MM.1S (cell line): ENCODE data around the gene AREL1.

Experiments used
- DNase-seq: peaks from one replicate; pipeline ENCODE4 v3.0.0-alpha.2; 2015
- H2AFZ ChIP-seq: fragments of 300-600 bp; sonication (generic); 2 replicates; pipeline ENCODE4 v1.6.0; 2016; ENCODE audit warnings: antibody characterized with exemption, low read length
- H3F3A ChIP-seq: fragments of 300-600 bp; sonication (generic); 2 replicates; pipeline ENCODE4 v1.6.1; 2016; ENCODE audit warnings: mild to moderate bottlenecking, antibody characterized with exemption, low read length, moderate library complexity, mixed read lengths; ENCODE audit not compliant: insufficient read depth
- H3K27ac ChIP-seq: fragments of 300-600 bp; sonication (generic); 2 replicates; pipeline ENCODE4 v1.5.1; 2016; ENCODE audit warnings: mild to moderate bottlenecking, low read length
- H3K27me3 ChIP-seq: fragments of 300-600 bp; sonication (generic); replicated peaks from 2 replicates; pipeline ENCODE4 v1.6.0; 2016; ENCODE audit warnings: low read length; ENCODE audit not compliant: insufficient read depth
- H3K36me3 ChIP-seq: fragments of 300-600 bp; sonication (generic); replicated peaks from 2 replicates; pipeline ENCODE4 v1.6.1; 2016; ENCODE audit warnings: mild to moderate bottlenecking, low read length, mixed read lengths; ENCODE audit not compliant: insufficient read depth
- H3K4me1 ChIP-seq: fragments of 300-600 bp; sonication (generic); 2 replicates; pipeline ENCODE4 v1.6.1; 2016; ENCODE audit warnings: low read length, mixed read lengths
- H3K4me2 ChIP-seq: fragments of 300-600 bp; sonication (generic); 2 replicates; pipeline ENCODE4 v1.6.0; 2016; ENCODE audit warnings: low read depth, low read length
- H3K4me3 ChIP-seq: fragments of 300-600 bp; sonication (generic); 2 replicates; pipeline ENCODE4 v1.5.1; 2016; ENCODE audit warnings: low read length, mixed read lengths
- H3K79me2 ChIP-seq: fragments of 300-600 bp; sonication (generic); 2 replicates; pipeline ENCODE4 v1.6.1; 2016; ENCODE audit warnings: mixed run types, low read length, mixed read lengths
- H3K9ac ChIP-seq: fragments of 300-600 bp; sonication (generic); 2 replicates; pipeline ENCODE4 v1.6.1; 2016; ENCODE audit warnings: low read length, mixed read lengths
- H3K9me2 ChIP-seq: fragments of 300-600 bp; sonication (generic); replicated peaks from 2 replicates; pipeline ENCODE4 v1.6.1; 2016; ENCODE audit warnings: mild to moderate bottlenecking, low read length, mixed read lengths; ENCODE audit not compliant: insufficient read depth
- H3K9me3 ChIP-seq: fragments of 300-600 bp; sonication (generic); replicated peaks from 2 replicates; pipeline ENCODE4 v1.6.1; 2016; ENCODE audit warnings: mild to moderate bottlenecking, low read length, mixed read lengths; ENCODE audit not compliant: insufficient read depth
- H4K20me1 ChIP-seq: fragments of 300-600 bp; sonication (generic); 2 replicates; pipeline ENCODE4 v1.6.1; 2016; ENCODE audit warnings: mild to moderate bottlenecking, low read length, moderate library complexity, mixed read lengths; ENCODE audit not compliant: insufficient read depth
- EZH2 ChIP-seq: fragments of 300-600 bp; sonication (generic); optimal IDR thresholded peaks from 2 replicates; pipeline ENCODE3; 2017; ENCODE audit warnings: low read depth, mild to moderate bottlenecking, antibody characterized with exemption, low read length, mixed read lengths
- EZH2phosphoT487 ChIP-seq: fragments of 300-600 bp; sonication (generic); IDR thresholded peaks from 2 replicates; pipeline ENCODE4 v1.6.1; 2018; ENCODE audit warnings: antibody characterized with exemption, low read length
- TF ChIP-seq, protein P1 (sequence below): fragments of 300-600 bp; sonication (generic); IDR thresholded peaks from 2 replicates; pipeline ENCODE4 v1.5.1; 2016; ENCODE audit warnings: antibody characterized with exemption, low read length, mixed read lengths

AREL1 gene

DNA sequence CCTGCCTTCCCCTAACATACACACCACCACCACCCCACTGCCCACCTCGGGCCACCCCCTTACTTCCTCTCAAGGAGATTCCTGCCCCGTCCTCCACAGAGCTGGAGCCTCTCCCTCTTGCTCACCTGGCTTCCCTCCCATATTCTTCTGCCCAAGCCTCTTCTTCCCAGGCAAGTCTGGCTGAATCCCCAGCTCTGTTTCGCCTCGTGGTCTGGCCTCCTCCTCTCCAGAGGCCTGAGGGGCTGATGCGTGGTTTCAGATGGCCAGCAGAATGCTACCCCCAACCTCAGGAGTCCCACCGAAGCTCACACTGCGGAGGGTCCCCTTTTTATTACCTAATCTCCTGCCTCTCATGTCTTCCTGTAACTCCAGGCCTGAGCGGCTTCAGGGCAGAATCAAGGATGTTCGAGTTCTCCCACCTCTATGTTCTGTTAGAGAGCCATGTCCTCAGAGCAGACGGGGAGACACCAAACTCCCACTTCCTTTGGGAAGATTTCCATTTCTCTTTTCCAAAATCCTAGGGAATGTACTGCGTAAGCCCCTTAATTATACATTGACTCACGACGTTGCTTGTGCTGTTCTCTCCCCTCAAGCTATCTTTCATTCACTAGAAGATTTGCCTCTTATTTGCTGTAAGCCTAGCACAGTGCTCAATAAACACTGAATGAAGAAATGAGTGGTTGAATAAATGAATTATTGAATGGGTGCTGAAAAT is 67.0 kb downstream of the AREL1 start:
- Histone ChIP-seq H4K20me1 (no peaks in the 10 kb centered on the region), H3K9ac (no peak overlapping the region), H3F3A (no peaks in the 10 kb centered on the region), H3K9me2 (no peaks in the 10 kb centered on the region), H3K27me3 (no peaks in the 10 kb centered on the region), H3K4me3 (no peak overlapping the region), H3K36me3 (no peaks in the 10 kb centered on the region), H3K4me1 (no peaks in the 10 kb centered on the region), H3K9me3 (no peaks in the 10 kb centered on the region), H3K79me2 (no peaks in the 10 kb centered on the region), H2AFZ (no peak overlapping the region), H3K27ac (no peak overlapping the region), H3K4me2 (no peak overlapping the region)
- no peak for DNase-seq
- no peak for TF ChIP-seq EZH2
- TF ChIP-seq, protein P1, sequence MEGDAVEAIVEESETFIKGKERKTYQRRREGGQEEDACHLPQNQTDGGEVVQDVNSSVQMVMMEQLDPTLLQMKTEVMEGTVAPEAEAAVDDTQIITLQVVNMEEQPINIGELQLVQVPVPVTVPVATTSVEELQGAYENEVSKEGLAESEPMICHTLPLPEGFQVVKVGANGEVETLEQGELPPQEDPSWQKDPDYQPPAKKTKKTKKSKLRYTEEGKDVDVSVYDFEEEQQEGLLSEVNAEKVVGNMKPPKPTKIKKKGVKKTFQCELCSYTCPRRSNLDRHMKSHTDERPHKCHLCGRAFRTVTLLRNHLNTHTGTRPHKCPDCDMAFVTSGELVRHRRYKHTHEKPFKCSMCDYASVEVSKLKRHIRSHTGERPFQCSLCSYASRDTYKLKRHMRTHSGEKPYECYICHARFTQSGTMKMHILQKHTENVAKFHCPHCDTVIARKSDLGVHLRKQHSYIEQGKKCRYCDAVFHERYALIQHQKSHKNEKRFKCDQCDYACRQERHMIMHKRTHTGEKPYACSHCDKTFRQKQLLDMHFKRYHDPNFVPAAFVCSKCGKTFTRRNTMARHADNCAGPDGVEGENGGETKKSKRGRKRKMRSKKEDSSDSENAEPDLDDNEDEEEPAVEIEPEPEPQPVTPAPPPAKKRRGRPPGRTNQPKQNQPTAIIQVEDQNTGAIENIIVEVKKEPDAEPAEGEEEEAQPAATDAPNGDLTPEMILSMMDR, result no peak
- TF ChIP-seq EZH2phosphoT487, result no peak

DNA sequence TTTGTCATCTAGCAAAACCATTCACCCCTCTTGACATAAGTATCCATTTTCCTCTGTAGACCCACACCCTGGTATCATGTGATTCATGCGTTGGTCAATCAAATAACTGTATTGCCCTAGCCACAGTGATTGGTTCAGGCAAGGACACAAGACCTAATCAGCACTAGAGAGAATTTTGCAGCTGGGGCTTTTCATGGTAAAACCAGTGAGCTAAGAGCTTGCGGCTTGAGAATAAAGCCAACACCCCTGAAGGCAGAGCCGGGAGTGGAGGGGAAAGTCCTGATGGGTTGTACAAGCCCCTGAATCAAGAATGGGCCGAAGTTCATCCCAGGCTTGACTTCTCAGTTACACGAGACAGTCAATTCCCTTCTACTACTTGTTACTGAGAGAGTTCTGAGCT is 67.6 kb downstream of the AREL1 start:
- Histone ChIP-seq H3K27ac (no peak overlapping the region), H3F3A (no peaks in the 10 kb centered on the region), H4K20me1 (no peaks in the 10 kb centered on the region), H3K36me3 (no peaks in the 10 kb centered on the region), H3K27me3 (no peaks in the 10 kb centered on the region), H3K4me2 (no peak overlapping the region), H2AFZ (no peak overlapping the region), H3K79me2 (no peaks in the 10 kb centered on the region), H3K9me3 (no peaks in the 10 kb centered on the region), H3K9me2 (no peaks in the 10 kb centered on the region), H3K9ac (no peak overlapping the region), H3K4me1 (no peaks in the 10 kb centered on the region), H3K4me3 (no peak overlapping the region)
- TF ChIP-seq EZH2 (no peak), EZH2phosphoT487 (no peak)
- TF ChIP-seq, protein P1, result no peak
- no peak for DNase-seq

DNA sequence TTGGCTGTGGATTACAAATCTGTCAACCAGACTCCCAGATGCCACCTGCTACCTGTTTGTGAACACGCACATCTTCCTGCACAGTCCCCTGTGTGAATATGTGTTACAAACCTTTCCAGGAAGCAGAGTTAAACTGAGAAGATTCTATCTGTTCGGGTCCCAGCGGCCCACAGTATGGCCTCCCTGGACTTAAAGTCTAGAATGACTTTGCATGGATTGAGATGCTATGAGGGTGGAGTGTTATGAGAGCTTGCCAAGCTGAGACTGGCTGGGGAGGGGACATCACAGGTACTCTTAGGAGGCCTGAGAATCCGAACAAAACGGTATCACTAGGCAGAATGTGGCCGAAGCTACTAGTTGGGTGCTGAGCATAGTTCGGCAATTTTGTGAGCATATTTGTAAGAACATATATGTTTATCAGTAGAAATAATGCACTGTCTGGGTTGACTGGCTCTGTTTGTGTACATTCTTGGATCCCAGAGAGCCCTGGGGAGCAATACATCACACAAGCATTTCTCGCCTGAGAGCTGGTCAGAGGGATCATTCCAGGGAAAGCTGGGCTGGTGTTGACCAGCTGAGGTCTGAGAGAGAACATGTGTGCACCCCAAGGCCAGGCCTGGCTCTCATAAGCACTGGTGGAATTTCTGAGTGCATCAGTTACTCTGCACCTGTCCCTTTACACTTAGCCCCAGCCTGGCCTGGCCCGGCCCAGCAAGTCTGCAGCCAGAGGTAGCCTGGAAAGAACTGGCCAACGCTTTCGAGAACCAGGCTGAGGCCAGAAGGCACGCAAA is 71.1 kb downstream of the AREL1 start:
- Histone ChIP-seq H3K4me2 (no peak overlapping the region), H3K27ac (no peak overlapping the region), H3K9me2 (no peaks in the 10 kb centered on the region), H3F3A (no peaks in the 10 kb centered on the region), H3K36me3 (no peaks in the 10 kb centered on the region), H3K27me3 (no peaks in the 10 kb centered on the region), H3K9ac (no peak overlapping the region), H3K9me3 (no peaks in the 10 kb centered on the region), H3K4me1 (no peaks in the 10 kb centered on the region), H3K79me2 (no peaks in the 10 kb centered on the region), H2AFZ (no peak overlapping the region), H3K4me3 (no peak overlapping the region), H4K20me1 (no peaks in the 10 kb centered on the region)
- TF ChIP-seq EZH2, result no peak
- TF ChIP-seq, protein P1, result no peak
- TF ChIP-seq EZH2phosphoT487, result no peak
- DNase-seq, result no peak
